Natural killer cell (primary cell): Measurements from ENCODE around the gene RNF43. TPM values are rescaled to one million over a fixed set of nuclear protein-coding genes. Genes with fewer than 3 reads are reported as not detected.
A peak's percentile ranks its signal among the peaks of the same experiment; 100 is the strongest.

Source experiments
- ATAC-seq, 3 donors: fragments of 150-1000 bp in 2 of 3; fragments of 200-7000 bp in 1 of 3; cut with Tn5 transposase; 1 replicate in 1 of 3; 2 replicates in 2 of 3; pipeline ENCODE4 v1.10.0; 2021; ENCODE audit warnings: mild to moderate bottlenecking in 2 of 3, moderate library complexity in 2 of 3
- DNase-seq, 2 donors: peaks; one replicate each; pipeline versions ENCODE4 v3.0.0 to v3.0.0-alpha.2; 2013 to 2021; ENCODE audit warnings: mixed read lengths in 1 of 2
- H3K27ac ChIP-seq: one replicate; pipeline ENCODE4 v1.5.1; 2013; ENCODE audit warnings: mild to moderate bottlenecking, low read length
- H3K27me3 ChIP-seq: one replicate; pipeline ENCODE4 v1.6.1; 2013; ENCODE audit warnings: low read length; ENCODE audit not compliant: control insufficient read depth, insufficient read depth
- H3K36me3 ChIP-seq: one replicate; pipeline ENCODE4 v1.6.1; 2013; ENCODE audit warnings: low read length; ENCODE audit not compliant: control insufficient read depth, insufficient read depth
- H3K4me1 ChIP-seq: one replicate; pipeline ENCODE4 v1.6.1; 2013; ENCODE audit warnings: low read length; ENCODE audit not compliant: control insufficient read depth, insufficient read depth
- H3K4me3 ChIP-seq: one replicate; pipeline ENCODE4 v1.5.1; 2013; ENCODE audit warnings: low read length
- H3K9me3 ChIP-seq: one replicate; pipeline ENCODE4 v1.6.1; 2013; ENCODE audit warnings: low read length; ENCODE audit not compliant: control insufficient read depth, insufficient read depth
- H3K27ac Mint-ChIP-seq, 2 donors: one replicate each; pipeline ENCODE4 v1.8.0; 2022; ENCODE audit warnings: mild to moderate bottlenecking in 2 of 2, mixed read lengths in 2 of 2, moderate library complexity in 1 of 2
- H3K27me3 Mint-ChIP-seq, 2 donors: one replicate each; pipeline ENCODE4 v1.8.0; 2022; ENCODE audit warnings: low read depth in 2 of 2, mixed read lengths in 2 of 2
- H3K36me3 Mint-ChIP-seq: one replicate; pipeline ENCODE4 v1.8.0; 2022; ENCODE audit warnings: mixed read lengths
- H3K4me1 Mint-ChIP-seq, 2 donors: one replicate each; pipeline ENCODE4 v1.8.0; 2022; ENCODE audit warnings: mixed read lengths in 2 of 2
- H3K4me3 Mint-ChIP-seq: one replicate; pipeline ENCODE4 v1.8.0; 2022; ENCODE audit warnings: mild to moderate bottlenecking, moderate library complexity, mixed read lengths
- H3K9me3 Mint-ChIP-seq, 2 donors: one replicate each; pipeline ENCODE4 v1.8.0; 2022; ENCODE audit warnings: mixed read lengths in 2 of 2
- CTCF ChIP-seq: fragments of 200-600 bp; IDR thresholded peaks from one replicate; pipeline ENCODE4 v1.8.0; 2022; ENCODE audit warnings: antibody characterized with exemption
- WGBS: methylation state at CpG from one replicate; pipeline ENCODE4 v1.1.7; 2013; ENCODE audit warnings: missing lambda C conversion rate; ENCODE audit not compliant: insufficient coverage; 5-methylcytosine and 5-hydroxymethylcytosine counted together
- intact Hi-C: fragments of 100-400 bp; cut with micrococcal nuclease; formaldehyde crosslinking; loops from one replicate; pipeline ENCODE4 v1.14.2; 2022
- total RNA-seq, 4 donors: library from RNA; stranded (reverse); fragments of 120-200 nt in 1 of 4; gene quantifications; one replicate each; pipeline versions ENCODE4 v1.2.3 to v1.2.4, GENCODE V29; 2013 to 2022

Gene RNF43
- total RNA-seq, 3 donors from 2014 or later (not counting 1 experiment from before 2014, with no cell fraction given), result 0.95 to 1.1 (median 1.0) TPM

DNA sequence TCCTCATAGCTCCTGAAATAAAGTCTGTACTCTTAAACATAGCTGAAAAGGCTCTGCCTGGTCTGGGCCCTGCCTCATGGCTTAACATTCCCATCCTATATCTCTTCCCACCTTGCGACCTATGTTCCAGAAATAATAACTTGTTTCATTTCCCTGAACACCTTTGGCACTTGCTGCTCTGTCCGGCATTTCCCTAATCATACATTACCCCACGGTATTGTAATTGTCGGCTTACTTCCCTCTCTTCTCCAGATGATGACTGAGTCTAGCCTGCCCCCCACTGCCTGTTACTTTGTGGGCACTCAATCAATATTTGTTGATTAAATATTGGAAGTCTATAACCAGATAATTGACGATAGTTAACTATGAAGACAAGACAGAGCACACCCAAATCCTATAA, 42.1 kb downstream of the RNF43 start:
- Histone ChIP-seq H3K36me3 (no peaks in the 10 kb centered on the region), H3K27me3 (no peaks in the 10 kb centered on the region), H3K4me3 (no peak overlapping the region), H3K9me3 (no peaks in the 10 kb centered on the region), H3K27ac (no peak overlapping the region), H3K4me1 (peaks cover 28% of the 10 kb centered on the region)
- Mint-ChIP-seq H3K36me3 (no peaks in the 10 kb centered on the region), H3K4me3 (no peak overlapping the region), H3K9me3 (no peaks in the 10 kb centered on the region), H3K27ac (no peak overlapping the region), H3K27me3 (no peaks in the 10 kb centered on the region), H3K4me1 (peaks cover 47 to 55% of the 10 kb centered on the region in 2 donors)
- WGBS, result 86% methylated on average over 5 of the region's 5 CpGs
- TF ChIP-seq CTCF, result no peak
- DNase-seq, result no peak
- intact Hi-C loops, result no loop called here
- ATAC-seq, result no peak

- no peaks in the 10 kb centered on the region for H3K36me3 ChIP-seq
- ATAC-seq, result no peak
- H3K27me3 ChIP-seq, result no peaks in the 10 kb centered on the region
Observed at GRCh38 chr17:58373923-58374322, 43.4 kb downstream of the RNF43 start.

GRCh38 chr17:58373003-58373402, 44.3 kb downstream of the RNF43 start:
- 89% methylated on average over 5 of the region's 5 CpGs for WGBS
- TF ChIP-seq CTCF, result no peak
- peaks cover 42 to 50% of the 10 kb centered on the region in 2 donors for H3K4me1 Mint-ChIP-seq
- Histone ChIP-seq H3K9me3 (no peaks in the 10 kb centered on the region), H3K36me3 (no peaks in the 10 kb centered on the region), H3K4me3 (no peak overlapping the region), H3K27me3 (no peaks in the 10 kb centered on the region), H3K4me1 (peaks cover 31% of the 10 kb centered on the region), H3K27ac (no peak overlapping the region)
- intact Hi-C loops, result no loop called here
- no peaks in the 10 kb centered on the region for H3K27me3 Mint-ChIP-seq
- no peaks in the 10 kb centered on the region for H3K36me3 Mint-ChIP-seq
- no peak for ATAC-seq
- no peak overlapping the region for H3K4me3 Mint-ChIP-seq
- H3K9me3 Mint-ChIP-seq, result no peaks in the 10 kb centered on the region
- H3K27ac Mint-ChIP-seq, result peak overlapping the region in 1 of 2 donors; percentile 61
- no peak for DNase-seq

More at GRCh38 chr17:58373923-58374322, 43.4 kb downstream of the RNF43 start:
- H3K27ac Mint-ChIP-seq, result no peak overlapping the region
- 88% methylated on average over 1 of the region's 1 CpG for WGBS
- no peaks in the 10 kb centered on the region for H3K9me3 ChIP-seq
- no peak overlapping the region for H3K27ac ChIP-seq
- H3K27me3 Mint-ChIP-seq, result no peaks in the 10 kb centered on the region
- H3K36me3 Mint-ChIP-seq, result no peaks in the 10 kb centered on the region
- intact Hi-C loops, result no loop called here
- H3K4me3 ChIP-seq, result no peak overlapping the region
- no peak overlapping the region for H3K4me3 Mint-ChIP-seq
- peaks cover 44 to 52% of the 10 kb centered on the region in 2 donors for H3K4me1 Mint-ChIP-seq
- H3K4me1 ChIP-seq, result peaks cover 29% of the 10 kb centered on the region
- H3K9me3 Mint-ChIP-seq, result no peaks in the 10 kb centered on the region
- DNase-seq, result no peak
- no peak for TF ChIP-seq CTCF

- ATAC-seq, result no peak
- peaks cover 31% of the 10 kb centered on the region for H3K4me1 ChIP-seq
- H3K27ac Mint-ChIP-seq, result peak overlapping the region; percentile 75 to 88
- peaks cover 42 to 50% of the 10 kb centered on the region in 2 donors for H3K4me1 Mint-ChIP-seq
- intact Hi-C loops, result no loop called here
- H3K9me3 ChIP-seq, result no peaks in the 10 kb centered on the region
- no peak overlapping the region for H3K27ac ChIP-seq
- WGBS, result 96% methylated on average over 6 of the region's 6 CpGs
- DNase-seq, result no peak
- no peaks in the 10 kb centered on the region for H3K36me3 ChIP-seq
- H3K36me3 Mint-ChIP-seq, result no peaks in the 10 kb centered on the region
- peak overlapping the region; percentile 54 for H3K4me3 Mint-ChIP-seq
- no peak for TF ChIP-seq CTCF
- no peaks in the 10 kb centered on the region for H3K27me3 ChIP-seq
- H3K27me3 Mint-ChIP-seq, result no peaks in the 10 kb centered on the region
- no peaks in the 10 kb centered on the region for H3K9me3 Mint-ChIP-seq
- no peak overlapping the region for H3K4me3 ChIP-seq
Observed at GRCh38 chr17:58371300-58371950, 45.9 kb downstream of the RNF43 start.
